A549 (cell line): ENCODE results near the gene DYSF. TPM values are rescaled to one million over a fixed set of nuclear protein-coding genes. Genes with fewer than 3 reads are reported as not detected.

ENCODE experiments used
- ATAC-seq, 2 experiments: fragments of 200-7000 bp in 1 of 2; fragments of >200 bp in 1 of 2; cut with Nextera tagmentation in 1 of 2; cut with Tn5 transposase in 1 of 2; 3 replicates each; pipeline versions ENCODE4 v1.8.0 to v1.9.1; 2018 to 2020; ENCODE audit warnings: mild to moderate bottlenecking in 1 of 2, moderate library complexity in 1 of 2
- CTCF ChIA-PET: fragments of 300-600 bp; sonication (Branson Sonifier 250); formaldehyde crosslinking; extraction: SDS; loops from one replicate; lab custom pipeline; 2021; ENCODE audit warnings: antibody characterized with exemption, inconsistent platforms; lab: Yijun Ruan, JAX
- POLR2A ChIA-PET: fragments of 350-600 bp; formaldehyde crosslinking; extraction: SDS; loops from one replicate; lab custom pipeline; 2021; ENCODE audit warnings: antibody characterized with exemption, inconsistent platforms; lab: Yijun Ruan, JAX
- DNase-seq, 2 experiments: peaks; one replicate each; pipeline versions ENCODE4 v3.0.0 to v3.0.0-alpha.2; 2011 to 2016; ENCODE audit warnings: low read depth in 1 of 2, low spot score in 1 of 2
- FAIRE-seq: peaks from 2 replicates; lab custom pipeline; 2011; peaks lifted over from hg19 to GRCh38; lab: Jason Lieb, UNC
- H3K27ac ChIP-seq, 2 experiments: fragments of >200 bp; sonication (Bioruptor Twin); formaldehyde crosslinking; 3 replicates each; pipeline ENCODE4 v1.5.1; 2016 to 2017
- H3K4me1 ChIP-seq: fragments of >200 bp; sonication (Bioruptor Twin); formaldehyde crosslinking; 3 replicates; pipeline ENCODE4 v1.6.1; 2016
- H3K4me2 ChIP-seq: fragments of >200 bp; sonication (Bioruptor Twin); formaldehyde crosslinking; 3 replicates; pipeline ENCODE4 v1.6.1; 2016
- H3K4me3 ChIP-seq: fragments of >200 bp; sonication (Bioruptor Twin); formaldehyde crosslinking; 3 replicates; pipeline ENCODE4 v1.5.1; 2016
- H3K9me3 ChIP-seq: fragments of >200 bp; sonication (Bioruptor Twin); formaldehyde crosslinking; 3 replicates; pipeline ENCODE4 v1.6.1; 2016
- BHLHE40 ChIP-seq: IDR thresholded peaks from 2 replicates; pipeline ENCODE4 v1.6.1; 2012; ENCODE audit warnings: low read depth, low read length, inconsistent platforms
- CBX2 ChIP-seq: fragments of 200-600 bp; sonication (generic); IDR thresholded peaks from 2 replicates; pipeline ENCODE4 v1.6.1; 2016; ENCODE audit warnings: low read depth, mild to moderate bottlenecking, borderline replicate concordance
- CBX8 ChIP-seq: fragments of 200-600 bp; sonication (generic); IDR thresholded peaks from 2 replicates; pipeline ENCODE4 v1.6.1; 2016
- CEBPB ChIP-seq, 2 experiments: fragments of >200 bp in 1 of 2; sonication (Bioruptor Twin) in 1 of 2; formaldehyde crosslinking in 1 of 2; IDR thresholded peaks; 2 replicates each; pipeline ENCODE4 v1.6.1; 2012 to 2016
- CHD2 ChIP-seq: fragments of 150-350 bp; IDR thresholded peaks from 2 replicates; pipeline ENCODE4 v1.6.1; 2014; ENCODE audit warnings: low read length; ENCODE audit not compliant: partially characterized antibody
- EHF ChIP-seq: fragments of 250-450 bp; sonication (Bioruptor Pico); IDR thresholded peaks from 2 replicates; pipeline ENCODE4 v1.5.0; 2020; ENCODE audit warnings: mild to moderate bottlenecking
- ELK1 ChIP-seq: fragments of 150-350 bp; IDR thresholded peaks from 2 replicates; pipeline ENCODE4 v1.6.1; 2014; ENCODE audit warnings: low read depth, mild to moderate bottlenecking, low read length
- ESRRA ChIP-seq: fragments of 150-350 bp; IDR thresholded peaks from 2 replicates; pipeline ENCODE4 v1.6.1; 2014; ENCODE audit warnings: mild to moderate bottlenecking, low read length, borderline replicate concordance
- FOSB ChIP-seq: fragments of 250-450 bp; sonication (Bioruptor Pico); IDR thresholded peaks from 2 replicates; pipeline ENCODE4 v1.5.0; 2020; ENCODE audit warnings: mild to moderate bottlenecking, moderate library complexity
- FOXS1 ChIP-seq: fragments of 250-450 bp; sonication (Bioruptor Pico); IDR thresholded peaks from 2 replicates; pipeline ENCODE4 v1.5.0; 2020; ENCODE audit warnings: mild to moderate bottlenecking, moderate library complexity
- HEYL ChIP-seq: fragments of 250-450 bp; sonication (Bioruptor Pico); IDR thresholded peaks from 2 replicates; pipeline ENCODE4 v1.8.0; 2021; ENCODE audit warnings: mild to moderate bottlenecking, moderate library complexity
- HOXA7 ChIP-seq: fragments of 250-450 bp; sonication (Bioruptor Pico); IDR thresholded peaks from 2 replicates; pipeline ENCODE4 v1.5.0; 2020; ENCODE audit warnings: mild to moderate bottlenecking, moderate library complexity
- JUN ChIP-seq, 2 experiments: fragments of >200 bp; sonication (Bioruptor Twin); formaldehyde crosslinking; IDR thresholded peaks; 2 replicates in 1 of 2; 3 replicates in 1 of 2; pipeline ENCODE4 v1.6.1; 2016 to 2017
- KDM5A ChIP-seq: fragments of 200-600 bp; sonication (generic); IDR thresholded peaks from 2 replicates; pipeline ENCODE4 v1.6.1; 2016; ENCODE audit warnings: antibody characterized with exemption, mild to moderate bottlenecking
- MAZ ChIP-seq: fragments of 150-350 bp; IDR thresholded peaks from 2 replicates; pipeline ENCODE4 v1.6.1; 2014; ENCODE audit warnings: antibody characterized with exemption, low read depth, low read length, borderline replicate concordance
- MYC ChIP-seq: IDR thresholded peaks from 2 replicates; pipeline ENCODE4 v1.6.1; 2012; ENCODE audit warnings: mild to moderate bottlenecking, inconsistent platforms, low read length, improper control_type of control experiment, borderline replicate concordance
- PBX3 ChIP-seq: IDR thresholded peaks from 2 replicates; pipeline ENCODE4 v1.6.1; 2012
- PHF8 ChIP-seq: fragments of 200-600 bp; sonication (generic); IDR thresholded peaks from 2 replicates; pipeline ENCODE4 v1.6.1; 2016; ENCODE audit warnings: low read depth, mild to moderate bottlenecking, antibody characterized with exemption, moderate library complexity, borderline replicate concordance
- POLR2AphosphoS2 ChIP-seq: conservative IDR thresholded peaks from 2 replicates; pipeline ENCODE4 v1.6.1; 2012; ENCODE audit warnings: low read length, improper control_type of control experiment, inconsistent platforms
- RAD21 ChIP-seq, 2 experiments: fragments of >200 bp in 1 of 2; sonication (Bioruptor Twin) in 1 of 2; formaldehyde crosslinking in 1 of 2; IDR thresholded peaks in 1 of 2; conservative IDR thresholded peaks in 1 of 2; 2 replicates in 1 of 2; 3 replicates in 1 of 2; pipeline ENCODE4 v1.6.1; 2012 to 2018; ENCODE audit warnings: inconsistent platforms in 1 of 2
- RNF2 ChIP-seq: fragments of 200-600 bp; sonication (generic); IDR thresholded peaks from 2 replicates; pipeline ENCODE4 v1.6.1; 2016; ENCODE audit warnings: low read depth, mild to moderate bottlenecking, antibody characterized with exemption, moderate library complexity, borderline replicate concordance
- TP53 ChIP-seq: fragments of 250-450 bp; sonication (Bioruptor Pico); IDR thresholded peaks from 2 replicates; pipeline ENCODE4 v1.5.0; 2021; ENCODE audit warnings: mild to moderate bottlenecking, moderate library complexity
- WGBS: methylation state at CpG from one replicate; pipeline ENCODE4 v1.1.6; 2017; ENCODE audit errors: missing lambda C conversion rate; 5-methylcytosine and 5-hydroxymethylcytosine counted together
- polyA plus RNA-seq, 4 experiments: library from polyadenylated mRNA; depleted of rRNA in 3 of 4; stranded (reverse); fragments of >200 nt; fragmentation: RNase III in 1 of 4; extraction: RNeasy Plus Mini Kit Qiagen cat#74134 plus additional on column Dnase treatment in 1 of 4; gene quantifications; 2 replicates in 3 of 4; 3 replicates in 1 of 4; pipeline ENCODE4 v1.2.3, GENCODE V29; 2011 to 2017

DYSF gene
- polyA plus RNA-seq, 2 of the 4 experiments (the other 2 are of a cell fraction), result 0.36 to 0.98 TPM

- no peak overlapping the region for H3K4me3 ChIP-seq
- H3K4me1 ChIP-seq, result no peaks in the 10 kb centered on the region
- 67% methylated on average over 9 of the region's 9 CpGs for WGBS
- FAIRE-seq, result no peak
- no peaks in the 10 kb centered on the region for H3K9me3 ChIP-seq
- DNase-seq, result no peak
- POLR2A ChIA-PET, result no interaction called here
- ATAC-seq, result no peak; a peak in 2 of 6 replicates
- H3K27ac ChIP-seq, result no peak overlapping the region
- TF ChIP-seq TP53 (CRISPR knock-in tag) (no peak), JUN (IDR thresholded peaks at IDR 0.05) (no peak), EHF (CRISPR knock-in tag) (no peak), MAZ (no peak), PBX3 (no peak), FOSB (no peak), CHD2 (no peak), ELK1 (no peak), ESRRA (no peak), FOXS1 (CRISPR knock-in tag) (no peak), BHLHE40 (no peak), RAD21 (conservative IDR thresholded peaks at IDR 0.05 in 1 of 2, IDR thresholded peaks at IDR 0.05 in 1 of 2) (no peak), CBX2 (no peak), CBX8 (no peak), POLR2AphosphoS2 (no peak), CEBPB (IDR thresholded peaks at IDR 0.05) (no peak), HEYL (CRISPR knock-in tag) (no peak)
- CTCF ChIA-PET, result interaction anchor here (1.0 to 3.2 kb wide), 6 partner anchors 14 to 174 kb away, joined by 3 to 11 read pairs (median 3); no protein-coding TSS in a partner anchor
- no peak overlapping the region for H3K4me2 ChIP-seq
Measured at GRCh38 chr2:71704131-71704561, 250.8 kb downstream of the DYSF start.

- 29% methylated on average over 5 of the region's 5 CpGs for WGBS
- Histone ChIP-seq H3K4me1 (no peaks in the 10 kb centered on the region), H3K9me3 (no peaks in the 10 kb centered on the region), H3K4me3 (no peak overlapping the region), H3K4me2 (no peak overlapping the region), H3K27ac (no peak overlapping the region)
- ChIA-PET CTCF (interaction anchor here (1.1 to 3.2 kb wide), 5 partner anchors 14 to 174 kb away, joined by 3 to 11 read pairs (median 3); no protein-coding TSS in a partner anchor), POLR2A (no interaction called here)
- no peak for ATAC-seq
- TF ChIP-seq PBX3 (no peak), POLR2AphosphoS2 (no peak), KDM5A (no peak), HOXA7 (no peak), RNF2 (no peak), PHF8 (no peak), ESRRA (no peak), MYC (no peak), CEBPB (IDR thresholded peaks at IDR 0.05) (no peak)
- DNase-seq, result no peak
- FAIRE-seq, result no peak
Measured at GRCh38 chr2:71704688-71705087, 251.3 kb downstream of the DYSF start.
